GM18517 (cell line): ENCODE measurements around the gene SPAG9.
"Not testable (repeated sequence)": the region's sequence is repeated elsewhere in the genome, so short reads cannot be mapped to it uniquely, and the experiment has no call there.

ENCODE experiments used
- ATAC-seq: cut with Tn5 transposase; IDR thresholded peaks from one replicate; pipeline ENCODE4 v1.9.1; 2021; ENCODE audit warnings: mild to moderate bottlenecking, moderate library complexity; ENCODE audit not compliant: unreplicated experiment

Gene SPAG9

GRCh38 chr17:50943575-50943933 is 177.1 kb downstream of the SPAG9 start:
- ATAC-seq = no peak

- ATAC-seq = not testable (repeated sequence)
These were observed 179.0 kb downstream of the SPAG9 start for GRCh38 chr17:50941676-50942048.

GRCh38 chr17:50939795-50940684 is 180.6 kb downstream of the SPAG9 start:
- ATAC-seq = no peak

- no peak for ATAC-seq
These were observed 181.2 kb downstream of the SPAG9 start for GRCh38 chr17:50939542-50939794.

GRCh38 chr17:50938821-50939541 is 181.7 kb downstream of the SPAG9 start:
- ATAC-seq = no peak

GRCh38 chr17:50935996-50936266 is 184.7 kb downstream of the SPAG9 start:
- no peak for ATAC-seq

- ATAC-seq = no peak
These were observed 185.3 kb downstream of the SPAG9 start for GRCh38 chr17:50935221-50935995.

- no peak for ATAC-seq
These were observed 185.9 kb downstream of the SPAG9 start for GRCh38 chr17:50934672-50935220.

- no peak for ATAC-seq
These were observed 186.5 kb downstream of the SPAG9 start for GRCh38 chr17:50934161-50934560.

- ATAC-seq = peak; percentile 54
These were observed 189.3 kb downstream of the SPAG9 start for GRCh38 chr17:50931144-50931908.

GRCh38 chr17:50928646-50929045 is 192.0 kb downstream of the SPAG9 start:
- no peak for ATAC-seq

GRCh38 chr17:50927287-50927686 is 193.4 kb downstream of the SPAG9 start:
- no peak for ATAC-seq

- no peak for ATAC-seq
These were observed 194.1 kb downstream of the SPAG9 start for GRCh38 chr17:50926523-50926922.

- ATAC-seq = no peak
These were observed 195.3 kb downstream of the SPAG9 start for GRCh38 chr17:50925296-50925891.

- no peak for ATAC-seq
These were observed 195.9 kb downstream of the SPAG9 start for GRCh38 chr17:50924800-50925199.

- no peak for ATAC-seq
These were observed 196.4 kb downstream of the SPAG9 start for GRCh38 chr17:50924300-50924699.

- no peak for ATAC-seq
These were observed 197.1 kb downstream of the SPAG9 start for GRCh38 chr17:50923611-50924010.

GRCh38 chr17:50922721-50923405 is 197.8 kb downstream of the SPAG9 start:
- no peak for ATAC-seq

GRCh38 chr17:50922107-50922506 is 198.6 kb downstream of the SPAG9 start:
- ATAC-seq = no peak
